GM12878 (cell line): ENCODE data around the gene TTC39B.

Experiments
- ATF3 ChIP-seq: IDR thresholded peaks from 2 replicates; pipeline ENCODE4 v1.6.1; 2011; ENCODE audit warnings: low read depth, mild to moderate bottlenecking, low read length, moderate library complexity, borderline replicate concordance; ENCODE audit errors: extremely low read depth
- CTCF ChIP-seq, 3 experiments: IDR thresholded peaks in 2 of 3; conservative IDR thresholded peaks in 1 of 3; 2 replicates each; pipeline ENCODE4 v1.5.1; 2011; ENCODE audit warnings: low read depth in 3 of 3, low read length in 3 of 3, mild to moderate bottlenecking in 3 of 3, control low read depth in 2 of 3, moderate library complexity in 2 of 3, inconsistent platforms in 1 of 3, mixed read lengths in 1 of 3; ENCODE audit not compliant: control insufficient read depth in 2 of 3, insufficient read depth in 1 of 3; ENCODE audit errors: extremely low read depth in 1 of 3
- EGR1 ChIP-seq, 2 experiments: IDR thresholded peaks; 1 replicate in 1 of 2; 2 replicates in 1 of 2; pipeline ENCODE4 v1.6.1; 2011 to 2012; ENCODE audit warnings: low read depth in 2 of 2, low read length in 2 of 2, borderline replicate concordance in 1 of 2, mild to moderate bottlenecking in 1 of 2, moderate library complexity in 1 of 2
- EZH2 ChIP-seq: IDR thresholded peaks from 2 replicates; pipeline ENCODE4 v1.6.1; 2012; ENCODE audit warnings: low read depth, mild to moderate bottlenecking, control low read depth, inconsistent platforms, low read length, borderline replicate concordance; ENCODE audit not compliant: control insufficient read depth
- GABPA ChIP-seq: IDR thresholded peaks from 2 replicates; pipeline ENCODE4 v1.6.1; 2014; ENCODE audit warnings: antibody characterized with exemption, low read depth, mild to moderate bottlenecking, inconsistent platforms
- HDAC2 ChIP-seq: fragments of 200-600 bp; sonication (generic); IDR thresholded peaks from 2 replicates; pipeline ENCODE4 v1.6.1; 2017
- HDAC6 ChIP-seq: fragments of 200-600 bp; sonication (generic); IDR thresholded peaks from one replicate; pipeline ENCODE4 v1.8.0; 2017; ENCODE audit warnings: antibody characterized with exemption; ENCODE audit not compliant: unreplicated experiment
- IKZF1 ChIP-seq: fragments of 450-650 bp; conservative IDR thresholded peaks from 2 replicates; pipeline ENCODE4 v1.6.1; 2017; ENCODE audit warnings: antibody characterized with exemption, mild to moderate bottlenecking
- PML ChIP-seq: IDR thresholded peaks from 2 replicates; pipeline ENCODE4 v1.6.1; 2012; ENCODE audit warnings: low read length, inconsistent platforms
- POLR2AphosphoS5 ChIP-seq: IDR thresholded peaks from 2 replicates; pipeline ENCODE4 v1.6.1; 2011; ENCODE audit warnings: mild to moderate bottlenecking, low read length, inconsistent platforms
- STAT3 ChIP-seq: IDR thresholded peaks from 2 replicates; pipeline ENCODE4 v1.6.1; 2011; ENCODE audit warnings: low read depth, low read length, improper control_type of control experiment
- TAF1 ChIP-seq: IDR thresholded peaks from 2 replicates; pipeline ENCODE4 v1.6.1; 2011; ENCODE audit warnings: mild to moderate bottlenecking, low read depth, low read length, borderline replicate concordance

DNA sequence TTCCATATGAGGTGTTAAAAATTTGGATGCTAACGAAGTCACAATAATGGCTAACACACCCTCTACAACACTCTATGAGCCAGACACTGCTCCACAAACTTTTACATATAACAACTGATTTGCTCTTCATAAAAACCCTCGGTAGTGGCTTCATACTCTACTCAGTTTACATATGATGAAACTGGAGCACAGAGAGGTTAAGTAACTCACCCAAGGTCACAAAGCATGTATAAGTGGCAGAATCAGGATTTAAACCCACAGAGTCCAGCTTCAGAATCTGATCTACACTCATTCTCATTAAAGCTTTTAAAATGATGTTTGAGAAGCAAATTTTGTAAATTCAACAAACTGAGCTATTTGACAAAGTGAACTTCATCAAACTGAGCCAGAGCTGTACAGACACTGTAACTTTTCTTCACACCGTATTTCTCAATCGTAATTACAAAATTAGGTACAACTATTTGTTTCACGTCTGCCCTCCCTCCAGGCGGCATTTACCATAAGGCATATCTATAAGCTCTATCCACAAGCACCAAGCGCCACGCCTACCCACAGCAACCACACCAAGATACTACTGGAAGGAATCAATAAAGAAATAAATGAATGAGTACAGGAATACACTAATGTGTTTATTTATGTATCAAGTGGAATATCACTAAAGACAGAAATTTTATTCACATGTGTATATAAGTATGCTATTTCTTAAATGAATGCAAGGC lies 24.3 kb downstream of the TTC39B start:
- TF ChIP-seq HDAC2, result no peak
- no peak for TF ChIP-seq CTCF (IDR thresholded peaks at IDR 0.05 in 2 of 3, conservative IDR thresholded peaks at IDR 0.05 in 1 of 3; ENCODE audit: control insufficient read depth in 2 of 3, extremely low read depth in 1 of 3, insufficient read depth in 1 of 3, low read depth in 3 of 3, low read length in 3 of 3)
- no peak for TF ChIP-seq POLR2AphosphoS5
- no peak for TF ChIP-seq HDAC6
- no peak for TF ChIP-seq STAT3
- no peak for TF ChIP-seq TAF1
- TF ChIP-seq PML, result no peak
- no peak for TF ChIP-seq IKZF1
- TF ChIP-seq GABPA, result no peak
- TF ChIP-seq ATF3, result no peak
- no peak for TF ChIP-seq EGR1 (IDR thresholded peaks at IDR 0.05; ENCODE audit: borderline replicate concordance in 1 of 2, low read depth in 2 of 2, low read length in 2 of 2)
- no peak for TF ChIP-seq EZH2
